HG02970 (cell line): Measurements from ENCODE around the gene NPIPA8.
"Not testable (repeated sequence)": the region's sequence is repeated elsewhere in the genome, so short reads cannot be mapped to it uniquely, and the experiment has no call there.

Experiments used
- ATAC-seq: cut with Tn5 transposase; IDR thresholded peaks from one replicate; pipeline ENCODE4 v1.9.1; 2021; ENCODE audit warnings: mild to moderate bottlenecking, moderate library complexity, moderate number of reproducible peaks; ENCODE audit not compliant: unreplicated experiment, low FRiP score

The NPIPA8 gene

GRCh38 chr16:18336636-18337035 is at the start of gene NPIPA8:
TSS of gene NPIPA8 (minus strand) at chr16:18336736. CDS start at chr16:18332662, 4,074 bp downstream.
- not testable (repeated sequence) for ATAC-seq

GRCh38 chr16:18385285-18385684 is 48.7 kb upstream of the NPIPA8 start:
- not testable (repeated sequence) for ATAC-seq

GRCh38 chr16:18384869-18385268 is 48.3 kb upstream of the NPIPA8 start:
- ATAC-seq: not testable (repeated sequence)

GRCh38 chr16:18384098-18384636 is 47.6 kb upstream of the NPIPA8 start:
- not testable (repeated sequence) for ATAC-seq

- ATAC-seq: not testable (repeated sequence)
These were observed 46.2 kb upstream of the NPIPA8 start for GRCh38 chr16:18382696-18383095.

- ATAC-seq: not testable (repeated sequence)
These were observed 11.2 kb upstream of the NPIPA8 start for GRCh38 chr16:18347742-18348141.

- not testable (repeated sequence) for ATAC-seq
These were observed 10.5 kb upstream of the NPIPA8 start for GRCh38 chr16:18346993-18347392.

- not testable (repeated sequence) for ATAC-seq
These were observed 8.1 kb upstream of the NPIPA8 start for GRCh38 chr16:18344634-18345033.

- not testable (repeated sequence) for ATAC-seq
These were observed 5.5 kb upstream of the NPIPA8 start for GRCh38 chr16:18341986-18342385.

GRCh38 chr16:18341417-18341960 is 5.0 kb upstream of the NPIPA8 start:
- ATAC-seq: not testable (repeated sequence)

- not testable (repeated sequence) for ATAC-seq
These were observed 2.7 kb upstream of the NPIPA8 start for GRCh38 chr16:18339210-18339609.

GRCh38 chr16:18311811-18312210 is 24.7 kb downstream of the NPIPA8 start:
- ATAC-seq: not testable (repeated sequence)

- ATAC-seq: not testable (repeated sequence)
These were observed 27.4 kb downstream of the NPIPA8 start for GRCh38 chr16:18309159-18309558.

- ATAC-seq: not testable (repeated sequence)
These were observed 29.3 kb downstream of the NPIPA8 start for GRCh38 chr16:18307241-18307640.

GRCh38 chr16:18306066-18306465 is 30.5 kb downstream of the NPIPA8 start:
- ATAC-seq: not testable (repeated sequence)

GRCh38 chr16:18303059-18303706 is 33.4 kb downstream of the NPIPA8 start:
- ATAC-seq: not testable (repeated sequence)

GRCh38 chr16:18297714-18298113 is 38.8 kb downstream of the NPIPA8 start:
- ATAC-seq: not testable (repeated sequence)

GRCh38 chr16:18296931-18297330 is 39.6 kb downstream of the NPIPA8 start:
- ATAC-seq: not testable (repeated sequence)

GRCh38 chr16:18294371-18294770 is 42.2 kb downstream of the NPIPA8 start:
- not testable (repeated sequence) for ATAC-seq

- ATAC-seq: not testable (repeated sequence)
These were observed 43.1 kb downstream of the NPIPA8 start for GRCh38 chr16:18293337-18293956.

GRCh38 chr16:18290959-18291358 is 45.6 kb downstream of the NPIPA8 start:
- ATAC-seq: not testable (repeated sequence)
